DOHH2 (cell line): ENCODE measurements around the gene KRT33A.
"Not testable (repeated sequence)": the region's sequence is repeated elsewhere in the genome, so short reads cannot be mapped to it uniquely, and the experiment has no call there.

Source experiments
- H3F3A ChIP-seq: fragments of 200-600 bp; sonication (generic), shearing (Covaris generic); 2 replicates; pipeline ENCODE4 v1.6.0; 2016; ENCODE audit warnings: antibody characterized with exemption, mild to moderate bottlenecking; ENCODE audit not compliant: control insufficient read depth, insufficient read depth
- H3K27ac ChIP-seq: fragments of 200-600 bp; sonication (generic); 2 replicates; pipeline ENCODE4 v1.5.1; 2014; ENCODE audit warnings: low read depth, mild to moderate bottlenecking, low read length, moderate library complexity
- H3K27me3 ChIP-seq: fragments of 200-600 bp; sonication (generic); 2 replicates; pipeline ENCODE4 v1.6.1; 2014; ENCODE audit warnings: mild to moderate bottlenecking, low read length, mixed read lengths; ENCODE audit not compliant: control insufficient read depth
- H3K36me3 ChIP-seq: fragments of 200-600 bp; sonication (generic); 2 replicates; pipeline ENCODE4 v1.6.1; 2014; ENCODE audit warnings: mild to moderate bottlenecking, low read length, moderate library complexity, mixed read lengths; ENCODE audit not compliant: control insufficient read depth
- H3K4me1 ChIP-seq: fragments of 200-600 bp; sonication (generic); 2 replicates; pipeline ENCODE4 v1.6.1; 2014; ENCODE audit warnings: mild to moderate bottlenecking, low read length, mixed read lengths; ENCODE audit not compliant: control insufficient read depth
- H3K4me2 ChIP-seq: fragments of 200-600 bp; sonication (generic); 2 replicates; pipeline ENCODE4 v1.6.0; 2014; ENCODE audit warnings: mild to moderate bottlenecking, low read length, moderate library complexity
- H3K4me3 ChIP-seq: fragments of 200-600 bp; sonication (generic); 2 replicates; pipeline ENCODE4 v1.5.1; 2014; ENCODE audit warnings: mild to moderate bottlenecking, low read length, mixed read lengths
- H3K79me2 ChIP-seq: fragments of 200-600 bp; sonication (generic); 2 replicates; pipeline ENCODE4 v1.6.1; 2014; ENCODE audit warnings: mild to moderate bottlenecking, low read length, mixed read lengths; ENCODE audit not compliant: control insufficient read depth
- H3K9me2 ChIP-seq: fragments of 200-600 bp; sonication (generic); replicated peaks from 2 replicates; pipeline ENCODE4 v1.6.1; 2014; ENCODE audit warnings: mild to moderate bottlenecking, low read length, mixed read lengths; ENCODE audit not compliant: control insufficient read depth
- H3K9me3 ChIP-seq: fragments of 200-600 bp; sonication (generic); 2 replicates; pipeline ENCODE4 v1.6.1; 2014; ENCODE audit warnings: antibody characterized with exemption, low read length, mixed read lengths; ENCODE audit not compliant: control insufficient read depth, insufficient read depth
- H4K20me1 ChIP-seq: fragments of 200-600 bp; sonication (generic); 2 replicates; pipeline ENCODE4 v1.6.0; 2014; ENCODE audit warnings: low read depth, mild to moderate bottlenecking, antibody characterized with exemption, low read length, moderate library complexity; ENCODE audit not compliant: control insufficient read depth, insufficient read depth
- CTCF ChIP-seq: fragments of 200-600 bp; sonication (generic); IDR thresholded peaks from one replicate; pipeline ENCODE4 v1.5.1; 2014; ENCODE audit warnings: antibody characterized with exemption, mild to moderate bottlenecking, low read depth, low read length; ENCODE audit not compliant: poor library complexity, severe bottlenecking
- EZH2phosphoT487 ChIP-seq: fragments of 200-600 bp; sonication (generic); IDR thresholded peaks from 2 replicates; pipeline ENCODE4 v1.6.1; 2017; ENCODE audit warnings: borderline replicate concordance, mild to moderate bottlenecking, antibody characterized with exemption, low read length, moderate library complexity, mixed read lengths

The KRT33A gene

GRCh38 chr17:41350381-41350878 lies at the start of gene KRT33A:
Gene KRT33A (minus strand): TSS chr17:41350828. CDS start chr17:41350767, 61 bp downstream.
- not testable (repeated sequence) for H3K27ac ChIP-seq, H4K20me1 ChIP-seq, H3K9me2 ChIP-seq, H3F3A ChIP-seq, H3K9me3 ChIP-seq, H3K4me2 ChIP-seq, H3K27me3 ChIP-seq, H3K4me1 ChIP-seq, H3K79me2 ChIP-seq, H3K36me3 ChIP-seq, H3K4me3 ChIP-seq

GRCh38 chr17:41396996-41397660 lies 46.5 kb upstream of the KRT33A start, which contains the start of gene KRT31:
Gene KRT31 (minus strand): TSS chr17:41397608. CDS start chr17:41397539, 69 bp downstream.
- Histone ChIP-seq H3K79me2 (no peaks in the 10 kb centered on the region), H3F3A (no peaks in the 10 kb centered on the region), H3K9me3 (no peaks in the 10 kb centered on the region), H3K4me2 (no peak within 1 kb of the TSS), H3K36me3 (no peaks in the 10 kb centered on the region), H3K27ac (no peak within 1 kb of the TSS), H3K9me2 (no peaks in the 10 kb centered on the region), H3K4me1 (no peaks in the 10 kb centered on the region), H3K4me3 (no peak within 1 kb of the TSS), H3K27me3 (peaks cover 22% of the 10 kb centered on the region; the same call in 1 of the 2 replicates), H4K20me1 (no peaks in the 10 kb centered on the region)
- TF ChIP-seq EZH2phosphoT487: no peak
- no peak for TF ChIP-seq CTCF

GRCh38 chr17:41396340-41396739 lies 45.7 kb upstream of the KRT33A start:
- TF ChIP-seq EZH2phosphoT487 (no peak), CTCF (no peak)
- Histone ChIP-seq H3K4me1 (no peaks in the 10 kb centered on the region), H4K20me1 (no peaks in the 10 kb centered on the region), H3K9me2 (no peaks in the 10 kb centered on the region), H3K27me3 (peaks cover 22% of the 10 kb centered on the region; the same call in 1 of the 2 replicates), H3K9me3 (no peaks in the 10 kb centered on the region), H3K79me2 (no peaks in the 10 kb centered on the region), H3K36me3 (no peaks in the 10 kb centered on the region), H3K4me3 (no peak overlapping the region), H3K4me2 (no peak overlapping the region), H3K27ac (no peak overlapping the region), H3F3A (no peaks in the 10 kb centered on the region)

GRCh38 chr17:41395611-41396010 lies 45.0 kb upstream of the KRT33A start:
- no peak overlapping the region for H3K4me2 ChIP-seq
- TF ChIP-seq CTCF (no peak), EZH2phosphoT487 (no peak)
- H3K4me3 ChIP-seq: no peak overlapping the region
- peaks cover 20% of the 10 kb centered on the region; the same call in 1 of the 2 replicates for H3K27me3 ChIP-seq
- H3K36me3 ChIP-seq: no peaks in the 10 kb centered on the region
- H3K9me3 ChIP-seq: no peaks in the 10 kb centered on the region
- H4K20me1 ChIP-seq: no peaks in the 10 kb centered on the region
- H3K27ac ChIP-seq: no peak overlapping the region
- H3F3A ChIP-seq: no peaks in the 10 kb centered on the region
- no peaks in the 10 kb centered on the region for H3K9me2 ChIP-seq
- H3K4me1 ChIP-seq: no peaks in the 10 kb centered on the region
- H3K79me2 ChIP-seq: no peaks in the 10 kb centered on the region

GRCh38 chr17:41395044-41395443 lies 44.4 kb upstream of the KRT33A start:
- not testable (repeated sequence) for H3K36me3 ChIP-seq, H3F3A ChIP-seq, H3K9me3 ChIP-seq, H3K4me1 ChIP-seq, H3K9me2 ChIP-seq, H3K4me3 ChIP-seq, H3K79me2 ChIP-seq, H3K4me2 ChIP-seq, H3K27ac ChIP-seq, H4K20me1 ChIP-seq
- peaks cover 17% of the 10 kb centered on the region; the same call in 1 of the 2 replicates for H3K27me3 ChIP-seq
